Pulmonary artery endothelial cell (primary cell): Measurements from ENCODE around the gene RGS17. TPM values are rescaled to one million over a fixed set of nuclear protein-coding genes. Genes with fewer than 3 reads are reported as not detected.
"Not testable (repeated sequence)": the region's sequence is repeated elsewhere in the genome, so short reads cannot be mapped to it uniquely, and the experiment has no call there.

Experiments used
- DNase-seq: peaks from one replicate; pipeline ENCODE4 v3.0.0-alpha.2; 2011; ENCODE audit warnings: low read depth, low spot score
- total RNA-seq: library from RNA; depleted of rRNA; stranded (reverse); fragments of >200 nt; gene quantifications from 2 replicates; pipeline ENCODE4 v1.2.3, GENCODE V29; 2014

The RGS17 gene
- total RNA-seq, 1 donor from 2014 or later: 1.5 TPM

- not testable (repeated sequence) for DNase-seq
Observed at GRCh38 chr6:152985300-152985699, 145.8 kb downstream of the RGS17 start.

- no peak for DNase-seq
Observed at GRCh38 chr6:152984513-152984872, 146.6 kb downstream of the RGS17 start.

GRCh38 chr6:152983637-152984512, 147.2 kb downstream of the RGS17 start:
- no peak for DNase-seq

GRCh38 chr6:152982904-152983636, 148.0 kb downstream of the RGS17 start, which contains the start of gene FBXO5:
TSS of gene FBXO5 (minus strand) at chr6:152983041. CDS start at chr6:152982959, 82 bp downstream.
- peak; percentile 91 for DNase-seq

GRCh38 chr6:152981989-152982903, 148.8 kb downstream of the RGS17 start:
- DNase-seq: no peak

- no peak for DNase-seq
Observed at GRCh38 chr6:152981219-152981618, 149.9 kb downstream of the RGS17 start.

- no peak for DNase-seq
Observed at GRCh38 chr6:152980656-152981055, 150.4 kb downstream of the RGS17 start.

- no peak for DNase-seq
Observed at GRCh38 chr6:152979116-152979515, 152.0 kb downstream of the RGS17 start.

- no peak for DNase-seq
Observed at GRCh38 chr6:152978058-152978457, 153.0 kb downstream of the RGS17 start.

- no peak for DNase-seq
Observed at GRCh38 chr6:152977556-152977955, 153.5 kb downstream of the RGS17 start.

- DNase-seq: no peak
Observed at GRCh38 chr6:152976749-152977148, 154.3 kb downstream of the RGS17 start.

- no peak for DNase-seq
Observed at GRCh38 chr6:152975204-152975915, 155.7 kb downstream of the RGS17 start.

- DNase-seq: no peak
Observed at GRCh38 chr6:152973916-152974315, 157.2 kb downstream of the RGS17 start.

- DNase-seq: no peak
Observed at GRCh38 chr6:152969688-152970418, 161.2 kb downstream of the RGS17 start.

- DNase-seq: not testable (repeated sequence)
Observed at GRCh38 chr6:152966168-152966894, 164.8 kb downstream of the RGS17 start.

- no peak for DNase-seq
Observed at GRCh38 chr6:152959333-152959732, 171.7 kb downstream of the RGS17 start.

- DNase-seq: no peak
Observed at GRCh38 chr6:152957796-152958195, 173.3 kb downstream of the RGS17 start.
